Lung (tissue), 12 donors: Measurements from ENCODE around the gene ABHD12B. TPM values are rescaled to one million over a fixed set of nuclear protein-coding genes. Genes with fewer than 3 reads are reported as not detected.

Experiments
- ATAC-seq: fragments of 200-7000 bp; cut with Tn5 transposase; one replicate; pipeline ENCODE4 v1.9.1; 2020; ENCODE audit warnings: moderate number of reproducible peaks; ENCODE audit not compliant: insufficient read depth, low FRiP score
- DNase-seq, 3 donors: peaks; one replicate each; pipeline ENCODE4 v3.0.0-alpha.2; 2013 to 2017
- H3K27ac ChIP-seq, 2 donors: one replicate each; pipeline ENCODE4 v1.5.1; 2013; ENCODE audit warnings: mild to moderate bottlenecking in 2 of 2, moderate library complexity in 2 of 2, control low read depth in 1 of 2, inconsistent platforms in 1 of 2, low read depth in 1 of 2, low read length in 1 of 2
- H3K27me3 ChIP-seq, 3 donors: one replicate each; pipeline ENCODE4 v1.5.1; 2013; ENCODE audit warnings: low read length in 2 of 3; ENCODE audit not compliant: control insufficient read depth in 3 of 3, insufficient read depth in 3 of 3
- H3K36me3 ChIP-seq, 4 donors: one replicate each; pipeline ENCODE4 v1.5.1; 2013; ENCODE audit warnings: low read length in 4 of 4, mild to moderate bottlenecking in 1 of 4, moderate library complexity in 1 of 4; ENCODE audit not compliant: control insufficient read depth in 4 of 4, insufficient read depth in 4 of 4
- H3K4me1 ChIP-seq, 5 donors: one replicate each; pipeline ENCODE4 v1.5.1; 2013; ENCODE audit warnings: low read length in 5 of 5, mild to moderate bottlenecking in 2 of 5, moderate library complexity in 1 of 5; ENCODE audit not compliant: control insufficient read depth in 5 of 5, insufficient read depth in 5 of 5
- H3K4me3 ChIP-seq: one replicate; pipeline ENCODE4 v1.5.1; 2013; ENCODE audit warnings: mild to moderate bottlenecking, control low read depth, moderate library complexity
- H3K9ac ChIP-seq, 2 donors: one replicate each; pipeline ENCODE4 v1.5.1; 2013; ENCODE audit warnings: low read length in 2 of 2, control low read depth in 1 of 2; ENCODE audit not compliant: insufficient read depth in 1 of 2
- H3K9me3 ChIP-seq, 4 donors: one replicate each; pipeline ENCODE4 v1.5.1; 2013; ENCODE audit warnings: low read length in 3 of 4, mild to moderate bottlenecking in 1 of 4, moderate library complexity in 1 of 4; ENCODE audit not compliant: control insufficient read depth in 4 of 4, insufficient read depth in 3 of 4
- CTCF ChIP-seq: IDR thresholded peaks from 2 replicates; pipeline ENCODE4 v1.5.1; 2012; ENCODE audit warnings: mild to moderate bottlenecking; ENCODE audit errors: control extremely low read depth, extremely low read depth
- WGBS, 2 donors: extraction: QIAGEN DNeasy Blood & Tissue Kit; methylation state at CpG; one replicate each; pipeline ENCODE4 v1.1.7; 2013; 5-methylcytosine and 5-hydroxymethylcytosine counted together
- polyA plus RNA-seq, 2 donors: library from polyadenylated mRNA; stranded (reverse); fragments of 200-250 nt; gene quantifications; one replicate each; pipeline ENCODE4 v1.2.1, GENCODE V29; 2013
- total RNA-seq, 2 donors: library from RNA; depleted of rRNA in 1 of 2; stranded (reverse); fragments of >200 nt in 1 of 2; gene quantifications; one replicate each; pipeline ENCODE4 v1.2.1, GENCODE V29; 2014 to 2021
- donor health status: control.
- donor health status: control.
- donor health status: Bipolar disorder and iron deficiency.
- donor health status: healthy.
- donor health status: DM: yes; HTN: yes; CAD: no.

ABHD12B gene
- total and polyA plus RNA-seq, 4 donors: 0.56 to 1.0 (median 0.95) TPM; not detected in 1

GRCh38 chr14:50830932-50831725 lies 40.7 kb upstream of the ABHD12B start, which contains the start of gene NIN:
NIN (minus strand) TSS chr14:50831162; CDS start chr14:50822056, 9,106 bp downstream.
- ATAC-seq (peak; percentile 97), DNase-seq (peak; percentile 82 to 91 (median 87))
- H3K9ac ChIP-seq: peak within 1 kb of the TSS in 1 of 2 donors; percentile 54
- no peak for TF ChIP-seq CTCF
- H3K9me3 ChIP-seq: no peaks in the 10 kb centered on the region
- peak within 1 kb of the TSS; percentile 91 to 94 for H3K27ac ChIP-seq
- H3K27me3 ChIP-seq: peaks cover 0 to 18% (median 8%) of the 10 kb centered on the region in 3 donors
- WGBS, 2 donors: 0% methylated on average over 44 to 97 of the region's 97 CpGs
- H3K36me3 ChIP-seq: no peaks in the 10 kb centered on the region
- peak within 1 kb of the TSS; percentile 91 for H3K4me3 ChIP-seq
- peaks cover 0 to 17% (median 8%) of the 10 kb centered on the region in 5 donors for H3K4me1 ChIP-seq

DNA sequence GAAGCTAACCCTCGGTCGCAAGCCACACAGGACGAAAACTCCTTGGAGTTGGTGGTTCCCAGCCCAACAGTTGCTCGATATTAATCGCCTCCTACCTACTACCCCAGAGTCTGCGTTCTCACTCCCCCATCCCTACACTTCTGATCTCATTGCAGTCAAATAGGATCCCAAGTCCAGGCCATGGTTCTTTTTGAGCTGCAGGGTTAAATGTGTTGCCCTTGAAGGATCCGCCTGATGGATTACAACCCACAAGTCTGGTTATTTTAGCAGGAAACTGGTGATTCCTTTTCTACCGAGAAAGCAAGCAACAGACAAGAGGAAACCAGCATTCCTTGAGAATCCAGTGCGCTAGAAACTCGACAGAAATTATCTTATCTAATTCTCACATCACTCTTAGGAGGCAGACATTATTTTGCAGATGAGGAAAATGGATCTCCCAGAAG lies 40.1 kb upstream of the ABHD12B start:
- Histone ChIP-seq H3K9ac (peak overlapping the region in 1 of 2 donors; percentile 54), H3K27me3 (peaks cover 0 to 18% (median 8%) of the 10 kb centered on the region in 3 donors), H3K27ac (peak overlapping the region in 1 of 2 donors; percentile 74), H3K36me3 (no peaks in the 10 kb centered on the region), H3K4me3 (peak overlapping the region; percentile 57), H3K4me1 (peaks cover 0 to 17% (median 8%) of the 10 kb centered on the region in 5 donors), H3K9me3 (no peaks in the 10 kb centered on the region)
- ATAC-seq (no peak), DNase-seq (peak in 2 of 3 donors; percentile 23 to 44)
- WGBS, 2 donors: 3 to 7% methylated on average over 10 of the region's 10 CpGs
- TF ChIP-seq CTCF: no peak

DNA sequence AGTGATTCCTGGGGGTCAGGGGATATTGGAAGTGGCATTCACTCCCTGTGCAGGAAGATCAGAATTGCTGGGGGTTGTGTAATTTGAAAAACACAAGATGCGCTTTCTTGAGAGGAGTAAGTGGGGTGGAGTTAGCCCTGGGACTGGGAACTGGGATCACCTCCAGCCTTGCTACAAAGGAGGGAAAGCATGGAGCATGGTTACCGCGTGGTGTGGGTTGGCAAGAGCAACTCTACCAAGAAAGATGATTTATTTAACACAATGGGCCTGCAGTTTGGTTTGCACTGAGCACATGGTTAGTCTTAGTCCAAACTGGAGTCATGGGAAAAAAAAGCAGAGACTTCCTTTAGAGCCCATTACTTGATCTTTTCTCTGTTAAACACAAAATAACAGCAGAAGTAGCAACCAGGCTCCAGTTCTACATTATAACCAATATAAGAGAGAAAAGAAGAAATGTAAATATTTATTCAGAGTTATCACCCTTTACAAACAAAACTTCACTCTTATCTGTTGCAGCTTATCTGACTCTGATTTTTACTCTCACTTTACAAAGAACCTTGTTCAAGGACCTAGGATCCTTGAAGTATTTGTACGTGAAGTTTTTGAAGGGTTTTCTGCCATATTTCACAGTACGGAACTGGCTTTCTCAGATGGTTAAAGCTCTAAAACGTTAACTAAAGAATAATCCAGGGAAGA lies 38.8 kb upstream of the ABHD12B start:
- H3K9me3 ChIP-seq: no peaks in the 10 kb centered on the region
- no peaks in the 10 kb centered on the region for H3K36me3 ChIP-seq
- no peak overlapping the region for H3K27ac ChIP-seq
- DNase-seq (peak in 2 of 3 donors; percentile 38 to 60), ATAC-seq (no peak)
- no peak overlapping the region for H3K9ac ChIP-seq
- peaks cover 0 to 18% (median 5%) of the 10 kb centered on the region in 3 donors for H3K27me3 ChIP-seq
- no peak overlapping the region for H3K4me3 ChIP-seq
- peaks cover 0 to 17% (median 8%) of the 10 kb centered on the region in 5 donors for H3K4me1 ChIP-seq
- 68 to 82% methylated on average over 6 of the region's 6 CpGs for WGBS, 2 donors
- no peak for TF ChIP-seq CTCF
